Activated CD8-positive, alpha-beta T cell treated with anti-CD3 and anti-CD28 coated beads for 36 hours (primary cell): Measurements from ENCODE around the gene MINDY2. TPM values are rescaled to one million over a fixed set of nuclear protein-coding genes. Genes with fewer than 3 reads are reported as not detected.
"Not testable (repeated sequence)": the region's sequence is repeated elsewhere in the genome, so short reads cannot be mapped to it uniquely, and the experiment has no call there.

Experiments
- ATAC-seq: fragments of 200-7000 bp; cut with Tn5 transposase; one replicate; pipeline ENCODE4 v1.10.0; 2021; ENCODE audit warnings: mild to moderate bottlenecking, moderate library complexity
- CTCF ChIA-PET: fragments of 350-600 bp; sonication (Branson Sonifier 250); formaldehyde crosslinking; loops from one replicate; lab custom pipeline; 2021; ENCODE audit warnings: antibody characterized with exemption; lab: Charles Lee
- POLR2A ChIA-PET: fragments of 350-600 bp; sonication (Branson Sonifier 250); formaldehyde crosslinking; loops from one replicate; lab custom pipeline; 2021; ENCODE audit warnings: antibody characterized with exemption; lab: Charles Lee
- DNase-seq: peaks from one replicate; pipeline ENCODE4 v3.0.0-alpha.2; 2020
- H3K27ac Mint-ChIP-seq: one replicate; pipeline ENCODE4 v1.8.0; 2021; ENCODE audit warnings: mild to moderate bottlenecking, mixed read lengths
- H3K27me3 Mint-ChIP-seq: one replicate; pipeline ENCODE4 v1.8.0; 2021; ENCODE audit warnings: mixed read lengths
- H3K36me3 Mint-ChIP-seq: one replicate; pipeline ENCODE4 v1.8.0; 2021; ENCODE audit warnings: low read depth, mixed read lengths
- H3K4me1 Mint-ChIP-seq: one replicate; pipeline ENCODE4 v1.8.0; 2021; ENCODE audit warnings: low read depth, mixed read lengths
- H3K4me3 Mint-ChIP-seq: one replicate; pipeline ENCODE4 v1.8.0; 2021; ENCODE audit warnings: mild to moderate bottlenecking, moderate library complexity, mixed read lengths
- H3K9me3 Mint-ChIP-seq: one replicate; pipeline ENCODE4 v1.8.0; 2021; ENCODE audit warnings: mixed read lengths
- intact Hi-C: fragments of 100-400 bp; cut with micrococcal nuclease; formaldehyde crosslinking; loops from one replicate; pipeline ENCODE4 v1.10.0; 2022
- total RNA-seq, 2 experiments: library from RNA; stranded (reverse); gene quantifications; one replicate each; pipeline ENCODE4 v1.2.3, GENCODE V29; 2021
- TF ChIP-seq, protein P1 (sequence below): fragments of 200-600 bp; IDR thresholded peaks from one replicate; pipeline ENCODE4 v1.8.0; 2022; ENCODE audit warnings: antibody characterized with exemption, mild to moderate bottlenecking

Gene MINDY2
- total RNA-seq, 2 experiments from 2014 or later, result 9.0 to 10.3 TPM

DNA sequence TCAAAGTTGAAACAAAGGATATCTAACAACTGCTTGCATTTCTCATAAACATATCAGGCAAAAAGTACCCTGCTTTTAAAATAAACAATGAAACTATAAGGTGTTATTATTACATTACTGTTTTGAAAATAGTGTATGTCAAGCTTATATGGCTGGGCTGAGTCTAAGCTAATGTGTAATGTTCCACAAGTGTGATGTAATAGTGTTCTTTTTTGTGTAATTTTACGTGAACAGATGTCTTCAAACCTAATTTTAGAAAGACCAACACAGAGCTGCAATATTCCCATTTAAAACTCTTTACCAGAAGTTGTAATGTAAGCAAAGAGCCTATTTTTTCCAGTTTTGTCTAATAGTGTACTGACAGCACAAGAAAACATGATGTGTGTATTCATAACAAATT lies 34.0 kb downstream of the MINDY2 start:
- ATAC-seq, result no peak
- Mint-ChIP-seq H3K36me3 (peaks cover 2% of the 10 kb centered on the region), H3K4me1 (peaks cover 7% of the 10 kb centered on the region), H3K4me3 (no peak overlapping the region), H3K27me3 (no peaks in the 10 kb centered on the region), H3K9me3 (no peaks in the 10 kb centered on the region), H3K27ac (no peak overlapping the region)
- intact Hi-C loops, result no loop called here
- no peak for DNase-seq
- ChIA-PET POLR2A (no interaction called here), CTCF (no interaction called here)
- TF ChIP-seq, protein P1, sequence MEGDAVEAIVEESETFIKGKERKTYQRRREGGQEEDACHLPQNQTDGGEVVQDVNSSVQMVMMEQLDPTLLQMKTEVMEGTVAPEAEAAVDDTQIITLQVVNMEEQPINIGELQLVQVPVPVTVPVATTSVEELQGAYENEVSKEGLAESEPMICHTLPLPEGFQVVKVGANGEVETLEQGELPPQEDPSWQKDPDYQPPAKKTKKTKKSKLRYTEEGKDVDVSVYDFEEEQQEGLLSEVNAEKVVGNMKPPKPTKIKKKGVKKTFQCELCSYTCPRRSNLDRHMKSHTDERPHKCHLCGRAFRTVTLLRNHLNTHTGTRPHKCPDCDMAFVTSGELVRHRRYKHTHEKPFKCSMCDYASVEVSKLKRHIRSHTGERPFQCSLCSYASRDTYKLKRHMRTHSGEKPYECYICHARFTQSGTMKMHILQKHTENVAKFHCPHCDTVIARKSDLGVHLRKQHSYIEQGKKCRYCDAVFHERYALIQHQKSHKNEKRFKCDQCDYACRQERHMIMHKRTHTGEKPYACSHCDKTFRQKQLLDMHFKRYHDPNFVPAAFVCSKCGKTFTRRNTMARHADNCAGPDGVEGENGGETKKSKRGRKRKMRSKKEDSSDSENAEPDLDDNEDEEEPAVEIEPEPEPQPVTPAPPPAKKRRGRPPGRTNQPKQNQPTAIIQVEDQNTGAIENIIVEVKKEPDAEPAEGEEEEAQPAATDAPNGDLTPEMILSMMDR, result no peak

DNA sequence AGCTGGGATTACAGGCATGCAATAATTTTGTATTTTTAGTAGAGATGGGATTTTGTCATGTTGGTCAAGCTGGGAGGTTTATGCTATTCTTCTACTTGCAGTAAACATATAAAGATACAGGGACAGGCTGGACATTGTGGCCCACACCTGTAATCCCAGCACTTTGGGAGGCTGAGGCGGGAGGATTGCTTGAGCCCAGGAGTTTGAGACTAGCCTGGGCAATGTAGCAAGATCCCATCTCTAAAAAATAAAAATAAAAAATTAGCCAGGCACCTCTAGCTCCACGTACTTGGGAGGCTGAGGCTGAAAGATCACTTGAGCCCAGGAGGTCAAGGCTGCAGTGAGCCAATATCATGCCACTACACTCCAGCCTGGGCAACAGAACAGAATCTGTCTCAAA lies 52.2 kb downstream of the MINDY2 start:
- H3K27me3 Mint-ChIP-seq, intact Hi-C loops, H3K4me3 Mint-ChIP-seq, H3K9me3 Mint-ChIP-seq, POLR2A ChIA-PET, ATAC-seq, DNase-seq, H3K4me1 Mint-ChIP-seq, H3K27ac Mint-ChIP-seq, H3K36me3 Mint-ChIP-seq: not testable (repeated sequence)
- CTCF ChIA-PET, result interaction anchor here (1.0 to 1.6 kb wide), 2 partner anchors 31 to 595 kb away, joined by 3 to 4 read pairs; no protein-coding TSS in a partner anchor

DNA sequence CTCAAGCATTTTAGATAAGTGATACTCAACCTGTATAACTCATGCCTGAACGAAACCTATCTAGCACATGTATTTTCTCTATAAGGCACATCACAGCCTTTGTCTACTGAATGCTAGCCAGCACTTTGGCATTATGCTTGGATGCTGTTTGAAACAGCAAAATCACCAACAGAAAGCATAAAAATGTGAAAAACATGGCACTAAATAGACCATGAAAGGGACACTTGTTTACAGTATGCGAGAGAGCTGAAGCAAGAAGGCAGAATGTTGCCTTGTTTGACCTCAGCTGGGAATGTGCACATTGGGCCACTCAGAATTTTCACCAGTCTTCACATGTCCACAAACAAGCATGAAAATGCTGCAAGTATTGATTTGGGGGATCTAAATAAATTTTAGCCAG lies 59.5 kb downstream of the MINDY2 start:
- TF ChIP-seq, protein P1, result no peak
- intact Hi-C loops, result no loop called here
- Mint-ChIP-seq H3K27ac (no peak overlapping the region), H3K27me3 (no peaks in the 10 kb centered on the region), H3K4me1 (no peaks in the 10 kb centered on the region), H3K36me3 (peaks cover 7% of the 10 kb centered on the region), H3K4me3 (no peak overlapping the region), H3K9me3 (no peaks in the 10 kb centered on the region)
- DNase-seq, result no peak
- ChIA-PET CTCF (no interaction called here), POLR2A (no interaction called here)
- no peak for ATAC-seq

DNA sequence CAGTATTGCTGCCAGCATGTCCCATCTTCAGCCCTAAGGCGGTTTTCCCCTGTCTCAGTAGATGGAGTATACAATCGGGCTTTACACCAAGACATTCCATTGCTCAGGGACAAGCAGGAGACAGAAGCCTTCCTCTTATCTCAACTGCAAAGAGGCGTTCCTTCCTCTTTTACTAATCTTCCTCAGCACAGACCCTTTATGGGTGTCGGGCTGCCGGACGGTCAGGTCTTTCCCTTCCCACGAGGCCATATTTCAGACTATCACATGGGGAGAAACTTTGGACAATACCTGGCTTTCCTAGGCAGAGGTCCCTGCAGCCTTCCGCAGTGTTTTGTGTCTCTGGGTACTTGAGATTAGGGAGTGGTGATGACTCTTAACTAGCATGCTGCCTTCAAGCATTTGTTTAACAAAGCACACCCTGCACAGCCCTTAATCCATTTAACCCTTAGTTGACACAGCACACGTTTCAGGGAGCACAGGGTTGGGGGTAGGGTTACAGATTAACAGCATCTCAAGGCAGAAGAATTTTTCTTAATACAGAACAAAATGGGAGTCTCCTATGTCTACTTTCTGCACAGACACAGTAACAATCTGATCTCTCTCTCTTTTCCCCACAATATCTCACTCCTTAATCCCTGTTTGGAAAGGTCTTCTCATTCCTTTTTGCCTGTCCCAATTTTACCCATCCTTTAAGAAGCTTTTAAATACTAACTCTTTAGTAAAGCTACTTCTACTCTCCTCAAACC lies 62.8 kb downstream of the MINDY2 start:
- intact Hi-C loops, H3K4me3 Mint-ChIP-seq, H3K9me3 Mint-ChIP-seq: not testable (repeated sequence)

DNA sequence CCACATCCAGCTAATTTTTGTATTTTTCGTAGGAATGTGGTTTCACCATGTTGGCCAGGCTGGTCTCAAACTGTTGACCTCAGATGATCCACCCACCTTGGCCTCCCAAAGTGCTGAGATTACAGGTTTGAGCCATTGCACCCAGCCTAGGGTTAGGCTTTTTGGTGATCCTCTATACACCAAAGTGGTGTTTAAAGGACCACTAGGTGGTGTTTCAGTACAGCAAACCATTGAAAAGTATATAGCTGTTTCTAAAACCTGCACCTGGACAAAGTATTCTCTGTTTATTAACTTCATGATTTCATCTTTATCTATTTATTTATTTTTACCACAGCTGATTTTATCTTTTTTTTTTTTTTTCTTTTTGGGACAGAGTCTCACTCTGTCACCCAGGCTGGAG lies 68.4 kb downstream of the MINDY2 start:
- ChIA-PET POLR2A (no interaction called here), CTCF (interaction anchor here (1.0 to 1.4 kb wide), 2 partner anchors 13 to 41 kb away, joined by 3 to 4 read pairs; no protein-coding TSS in a partner anchor)
- Mint-ChIP-seq H3K27ac (no peak overlapping the region), H3K4me1 (no peaks in the 10 kb centered on the region), H3K4me3 (no peak overlapping the region), H3K36me3 (no peaks in the 10 kb centered on the region), H3K9me3 (no peaks in the 10 kb centered on the region), H3K27me3 (no peaks in the 10 kb centered on the region)
- DNase-seq (no peak), ATAC-seq (no peak)
- TF ChIP-seq, protein P1, result peak; percentile 28
- intact Hi-C loops, result no loop called here

More for the DNA sequence above, 62.8 kb downstream of the MINDY2 start:
- POLR2A ChIA-PET, ATAC-seq, H3K4me1 Mint-ChIP-seq, H3K27ac Mint-ChIP-seq, CTCF ChIA-PET, DNase-seq, H3K36me3 Mint-ChIP-seq, H3K27me3 Mint-ChIP-seq: not testable (repeated sequence)

DNA sequence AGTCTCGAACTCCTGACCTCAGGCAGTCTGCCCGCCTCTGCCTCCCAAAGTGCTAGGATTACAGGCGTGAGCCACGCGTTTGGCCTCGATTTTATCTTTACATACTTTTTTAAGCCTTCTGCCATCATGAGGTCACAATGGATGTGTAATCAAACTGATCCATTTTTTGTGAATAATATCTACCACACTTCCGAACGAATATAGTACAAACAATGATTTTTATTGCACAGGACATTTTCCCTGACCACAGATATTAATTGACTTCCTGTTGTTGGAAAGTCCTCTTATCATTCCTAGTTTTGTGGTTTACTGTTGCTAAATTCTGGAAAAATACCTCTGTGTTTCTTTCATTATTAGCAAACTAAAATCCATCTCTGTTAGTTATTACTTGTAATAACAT lies 68.9 kb downstream of the MINDY2 start:
- Mint-ChIP-seq H3K27ac (no peak overlapping the region), H3K4me1 (no peaks in the 10 kb centered on the region), H3K9me3 (no peaks in the 10 kb centered on the region), H3K36me3 (no peaks in the 10 kb centered on the region), H3K4me3 (no peak overlapping the region), H3K27me3 (no peaks in the 10 kb centered on the region)
- no peak for ATAC-seq
- ChIA-PET POLR2A (interaction anchor here (0.6 kb wide), 1 partner anchor 87 kb away, joined by 3 read pairs; no protein-coding TSS in a partner anchor), CTCF (interaction anchor here (1.0 to 1.4 kb wide), 2 partner anchors 12 to 42 kb away, joined by 3 to 4 read pairs; no protein-coding TSS in a partner anchor)
- intact Hi-C loops, result no loop called here
- TF ChIP-seq, protein P1, result no peak
- DNase-seq, result no peak
